ENCODE data around the gene HCN3.

- TF ChIP-seq, protein P1, sequence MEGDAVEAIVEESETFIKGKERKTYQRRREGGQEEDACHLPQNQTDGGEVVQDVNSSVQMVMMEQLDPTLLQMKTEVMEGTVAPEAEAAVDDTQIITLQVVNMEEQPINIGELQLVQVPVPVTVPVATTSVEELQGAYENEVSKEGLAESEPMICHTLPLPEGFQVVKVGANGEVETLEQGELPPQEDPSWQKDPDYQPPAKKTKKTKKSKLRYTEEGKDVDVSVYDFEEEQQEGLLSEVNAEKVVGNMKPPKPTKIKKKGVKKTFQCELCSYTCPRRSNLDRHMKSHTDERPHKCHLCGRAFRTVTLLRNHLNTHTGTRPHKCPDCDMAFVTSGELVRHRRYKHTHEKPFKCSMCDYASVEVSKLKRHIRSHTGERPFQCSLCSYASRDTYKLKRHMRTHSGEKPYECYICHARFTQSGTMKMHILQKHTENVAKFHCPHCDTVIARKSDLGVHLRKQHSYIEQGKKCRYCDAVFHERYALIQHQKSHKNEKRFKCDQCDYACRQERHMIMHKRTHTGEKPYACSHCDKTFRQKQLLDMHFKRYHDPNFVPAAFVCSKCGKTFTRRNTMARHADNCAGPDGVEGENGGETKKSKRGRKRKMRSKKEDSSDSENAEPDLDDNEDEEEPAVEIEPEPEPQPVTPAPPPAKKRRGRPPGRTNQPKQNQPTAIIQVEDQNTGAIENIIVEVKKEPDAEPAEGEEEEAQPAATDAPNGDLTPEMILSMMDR (IDR thresholded peaks at IDR 0.05): peak; percentile 47 to 77 (median 55)
- TF ChIP-seq POLR2A (IDR thresholded peaks at IDR 0.05): no peak
Observed at GRCh38 chr1:155324717-155325602, 47.7 kb downstream of the HCN3 start.

Measured in transverse colon (tissue), 3 donors.